GM06990 (cell line): Measurements from ENCODE around the gene ITGA2.

Source experiments
- DNase-seq: peaks from one replicate; pipeline ENCODE4 v3.0.0-alpha.2; 2011; ENCODE audit not compliant: insufficient read length; ENCODE audit errors: extremely low read depth
- H3K27me3 ChIP-seq: replicated peaks from 2 replicates; pipeline ENCODE4 v1.6.0; 2011; ENCODE audit warnings: low read length; ENCODE audit not compliant: control insufficient read depth, insufficient read depth
- H3K36me3 ChIP-seq: 2 replicates; pipeline ENCODE4 v1.5.1; 2011; ENCODE audit warnings: low read length; ENCODE audit not compliant: control insufficient read depth, insufficient read depth
- H3K4me3 ChIP-seq: replicated peaks from 2 replicates; pipeline ENCODE4 v1.5.1; 2011; ENCODE audit warnings: low read depth, mild to moderate bottlenecking, control low read depth, low read length
- TF ChIP-seq, protein P1 (sequence below): IDR thresholded peaks from 2 replicates; pipeline ENCODE4 v1.5.1; 2011; ENCODE audit warnings: low read length, control low read depth, mild to moderate bottlenecking, inconsistent platforms; ENCODE audit not compliant: insufficient read depth, poor library complexity, severe bottlenecking

The ITGA2 gene

GRCh38 chr5:53037141-53037859 lies 48.1 kb downstream of the ITGA2 start:
- no peak for DNase-seq

GRCh38 chr5:53038196-53038847 lies 49.2 kb downstream of the ITGA2 start:
- TF ChIP-seq, protein P1, sequence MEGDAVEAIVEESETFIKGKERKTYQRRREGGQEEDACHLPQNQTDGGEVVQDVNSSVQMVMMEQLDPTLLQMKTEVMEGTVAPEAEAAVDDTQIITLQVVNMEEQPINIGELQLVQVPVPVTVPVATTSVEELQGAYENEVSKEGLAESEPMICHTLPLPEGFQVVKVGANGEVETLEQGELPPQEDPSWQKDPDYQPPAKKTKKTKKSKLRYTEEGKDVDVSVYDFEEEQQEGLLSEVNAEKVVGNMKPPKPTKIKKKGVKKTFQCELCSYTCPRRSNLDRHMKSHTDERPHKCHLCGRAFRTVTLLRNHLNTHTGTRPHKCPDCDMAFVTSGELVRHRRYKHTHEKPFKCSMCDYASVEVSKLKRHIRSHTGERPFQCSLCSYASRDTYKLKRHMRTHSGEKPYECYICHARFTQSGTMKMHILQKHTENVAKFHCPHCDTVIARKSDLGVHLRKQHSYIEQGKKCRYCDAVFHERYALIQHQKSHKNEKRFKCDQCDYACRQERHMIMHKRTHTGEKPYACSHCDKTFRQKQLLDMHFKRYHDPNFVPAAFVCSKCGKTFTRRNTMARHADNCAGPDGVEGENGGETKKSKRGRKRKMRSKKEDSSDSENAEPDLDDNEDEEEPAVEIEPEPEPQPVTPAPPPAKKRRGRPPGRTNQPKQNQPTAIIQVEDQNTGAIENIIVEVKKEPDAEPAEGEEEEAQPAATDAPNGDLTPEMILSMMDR, result no peak
- no peak overlapping the region for H3K4me3 ChIP-seq
- no peaks in the 10 kb centered on the region for H3K27me3 ChIP-seq
- no peaks in the 10 kb centered on the region for H3K36me3 ChIP-seq
- no peak for DNase-seq

More at GRCh38 chr5:53037141-53037859, 48.1 kb downstream of the ITGA2 start:
- Histone ChIP-seq H3K36me3 (no peaks in the 10 kb centered on the region), H3K27me3 (no peaks in the 10 kb centered on the region), H3K4me3 (no peak overlapping the region)
- TF ChIP-seq, protein P1, result no peak

DNA sequence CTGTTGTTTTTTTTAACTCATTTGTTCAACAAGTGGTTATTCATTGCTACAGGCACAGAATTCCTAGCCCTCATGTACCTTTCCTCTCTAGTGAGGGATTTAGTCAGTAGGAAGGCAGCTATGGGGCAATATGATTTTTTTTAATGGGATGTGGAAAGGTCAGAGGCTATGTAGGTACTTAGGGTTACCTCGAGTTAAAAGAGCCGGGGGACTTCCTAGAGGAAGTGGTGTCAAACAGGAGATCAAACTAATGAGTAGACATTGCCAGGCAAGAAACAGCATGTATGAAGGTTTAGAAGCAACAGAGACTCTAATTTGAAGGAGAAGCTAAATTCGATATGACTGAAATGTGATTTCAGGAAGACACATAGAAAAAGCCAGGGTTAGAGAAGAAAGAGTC lies 50.7 kb downstream of the ITGA2 start:
- DNase-seq, result no peak
- TF ChIP-seq, protein P1, result no peak
- Histone ChIP-seq H3K4me3 (no peak overlapping the region), H3K36me3 (no peaks in the 10 kb centered on the region), H3K27me3 (no peaks in the 10 kb centered on the region)

DNA sequence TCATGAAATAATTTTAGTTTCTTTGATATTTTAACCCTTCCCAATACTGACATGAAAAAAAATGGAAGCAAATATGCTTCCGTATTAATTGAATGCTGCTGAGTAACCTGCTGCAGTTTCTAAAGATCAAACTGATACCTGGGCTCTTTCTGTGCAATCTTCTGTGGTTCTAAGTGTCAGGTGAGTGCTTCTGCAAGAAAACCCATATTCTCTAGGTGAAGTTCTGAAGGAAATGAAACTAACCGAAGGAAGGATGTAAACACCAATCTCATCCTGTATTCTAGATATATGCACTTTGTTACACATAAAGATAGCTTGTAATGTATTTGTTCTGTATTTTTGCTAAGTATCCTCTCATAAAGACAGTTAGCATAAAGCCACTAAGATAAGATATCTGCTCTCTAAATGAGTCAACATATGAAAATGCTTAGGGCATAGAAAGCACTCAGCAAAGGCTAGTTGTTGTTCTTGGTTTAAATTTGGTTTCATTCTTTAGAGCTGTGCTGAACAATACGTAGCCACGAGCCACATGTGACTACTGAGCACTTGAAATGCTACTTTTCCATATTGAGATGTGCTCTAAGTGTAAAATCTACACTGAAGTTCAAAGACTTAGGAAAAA lies 52.0 kb downstream of the ITGA2 start:
- peak; percentile 25 for DNase-seq
- Histone ChIP-seq H3K4me3 (no peak overlapping the region), H3K36me3 (no peaks in the 10 kb centered on the region), H3K27me3 (no peaks in the 10 kb centered on the region)
- TF ChIP-seq, protein P1, result no peak

DNA sequence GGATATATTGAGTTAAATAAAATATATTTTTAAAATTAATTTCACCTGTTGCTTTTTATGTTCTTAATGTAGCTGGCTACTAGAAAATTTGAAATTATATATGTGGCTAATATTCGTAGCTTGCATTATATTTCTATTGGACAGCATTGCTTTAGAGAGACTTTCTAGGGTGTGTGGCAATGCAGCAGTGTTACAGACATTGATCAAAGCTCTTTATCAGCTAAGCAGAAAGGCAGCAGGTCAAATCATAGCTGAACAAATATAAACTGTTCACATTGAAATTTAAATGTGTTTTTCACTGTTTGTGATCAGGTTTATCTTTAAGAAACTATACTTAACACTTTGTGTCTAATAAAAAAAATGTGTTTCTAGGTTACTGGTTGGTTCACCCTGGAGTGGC lies 52.6 kb downstream of the ITGA2 start:
- no peaks in the 10 kb centered on the region for H3K36me3 ChIP-seq
- no peak overlapping the region for H3K4me3 ChIP-seq
- TF ChIP-seq, protein P1, result no peak

More for the DNA sequence above, 52.6 kb downstream of the ITGA2 start:
- no peaks in the 10 kb centered on the region for H3K27me3 ChIP-seq
- no peak for DNase-seq
